ENCODE results near the gene TCAP. TPM values are rescaled to one million over a fixed set of nuclear protein-coding genes. Genes with fewer than 3 reads are reported as not detected.
"Not testable (repeated sequence)": the region's sequence is repeated elsewhere in the genome, so short reads cannot be mapped to it uniquely, and the experiment has no call there.

TCAP gene
- total RNA-seq, 1 donor from 2014 or later, result 4,965 TPM

DNA sequence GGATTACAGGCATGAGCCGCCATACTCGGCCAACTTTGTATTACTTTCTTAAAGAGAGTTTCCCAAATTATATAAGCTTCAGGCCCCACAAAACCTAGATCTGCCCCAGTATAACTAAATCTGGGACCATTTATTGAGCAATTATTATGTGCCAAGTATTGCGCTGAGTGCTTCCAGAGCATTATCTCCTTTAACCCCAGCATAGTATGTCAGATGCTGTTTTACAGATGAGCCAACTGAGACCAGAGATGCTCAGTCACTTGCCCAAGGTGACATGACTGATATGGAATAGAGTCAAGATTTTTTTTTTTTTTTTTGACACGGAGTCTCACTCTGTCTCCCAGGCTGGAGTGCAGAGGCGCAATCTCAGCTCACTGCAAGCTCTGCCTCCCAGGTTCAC is 32.8 kb downstream of the TCAP start:
- ATAC-seq, result no peak
- intact Hi-C loops (cut with micrococcal nuclease), result no loop called here
- no peak for DNase-seq

DNA sequence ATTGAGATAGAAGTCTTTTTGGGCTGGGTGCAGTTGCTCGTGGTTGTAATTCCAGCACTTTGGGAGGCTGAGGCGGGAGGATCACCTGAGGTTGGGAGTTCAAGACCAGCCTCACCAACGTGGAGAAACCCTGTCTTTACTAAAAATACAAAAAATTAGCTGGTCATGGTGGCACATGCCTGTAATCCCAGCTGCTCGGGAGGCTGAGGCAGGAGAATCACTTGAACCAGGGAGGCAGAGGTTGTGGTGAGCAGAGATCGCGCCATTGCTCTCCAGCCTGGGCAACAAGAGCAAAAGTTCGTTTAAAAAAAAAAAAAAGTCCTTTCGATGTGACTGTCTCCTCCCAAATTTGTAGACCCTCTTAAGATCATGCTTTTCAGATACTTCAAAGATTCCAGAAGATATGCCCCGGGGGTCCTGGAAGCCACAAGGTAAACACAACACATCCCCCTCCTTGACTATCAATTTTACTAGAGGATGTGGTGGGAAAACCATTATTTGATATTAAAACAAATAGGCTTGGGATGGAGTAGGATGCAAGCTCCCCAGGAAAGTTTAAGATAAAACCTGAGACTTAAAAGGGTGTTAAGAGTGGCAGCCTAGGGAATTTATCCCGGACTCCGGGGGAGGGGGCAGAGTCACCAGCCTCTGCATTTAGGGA is 34.1 kb downstream of the TCAP start:
- intact Hi-C loops (cut with micrococcal nuclease); ATAC-seq; DNase-seq: not testable (repeated sequence)

DNA sequence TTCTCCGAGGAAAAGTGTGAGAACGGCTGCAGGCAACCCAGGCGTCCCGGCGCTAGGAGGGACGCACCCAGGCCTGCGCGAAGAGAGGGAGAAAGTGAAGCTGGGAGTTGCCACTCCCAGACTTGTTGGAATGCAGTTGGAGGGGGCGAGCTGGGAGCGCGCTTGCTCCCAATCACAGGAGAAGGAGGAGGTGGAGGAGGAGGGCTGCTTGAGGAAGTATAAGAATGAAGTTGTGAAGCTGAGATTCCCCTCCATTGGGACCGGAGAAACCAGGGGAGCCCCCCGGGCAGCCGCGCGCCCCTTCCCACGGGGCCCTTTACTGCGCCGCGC is 34.6 kb downstream of the TCAP start, which contains the start of gene ERBB2:
Gene ERBB2 (plus strand): TSS at position 247 of the 330 bp plus-strand sequence. CDS start 175 bp downstream, outside the sequence.
- ATAC-seq (peak; percentile 88), DNase-seq (peak; percentile 77)
- intact Hi-C loops (cut with micrococcal nuclease), result no loop called here

DNA sequence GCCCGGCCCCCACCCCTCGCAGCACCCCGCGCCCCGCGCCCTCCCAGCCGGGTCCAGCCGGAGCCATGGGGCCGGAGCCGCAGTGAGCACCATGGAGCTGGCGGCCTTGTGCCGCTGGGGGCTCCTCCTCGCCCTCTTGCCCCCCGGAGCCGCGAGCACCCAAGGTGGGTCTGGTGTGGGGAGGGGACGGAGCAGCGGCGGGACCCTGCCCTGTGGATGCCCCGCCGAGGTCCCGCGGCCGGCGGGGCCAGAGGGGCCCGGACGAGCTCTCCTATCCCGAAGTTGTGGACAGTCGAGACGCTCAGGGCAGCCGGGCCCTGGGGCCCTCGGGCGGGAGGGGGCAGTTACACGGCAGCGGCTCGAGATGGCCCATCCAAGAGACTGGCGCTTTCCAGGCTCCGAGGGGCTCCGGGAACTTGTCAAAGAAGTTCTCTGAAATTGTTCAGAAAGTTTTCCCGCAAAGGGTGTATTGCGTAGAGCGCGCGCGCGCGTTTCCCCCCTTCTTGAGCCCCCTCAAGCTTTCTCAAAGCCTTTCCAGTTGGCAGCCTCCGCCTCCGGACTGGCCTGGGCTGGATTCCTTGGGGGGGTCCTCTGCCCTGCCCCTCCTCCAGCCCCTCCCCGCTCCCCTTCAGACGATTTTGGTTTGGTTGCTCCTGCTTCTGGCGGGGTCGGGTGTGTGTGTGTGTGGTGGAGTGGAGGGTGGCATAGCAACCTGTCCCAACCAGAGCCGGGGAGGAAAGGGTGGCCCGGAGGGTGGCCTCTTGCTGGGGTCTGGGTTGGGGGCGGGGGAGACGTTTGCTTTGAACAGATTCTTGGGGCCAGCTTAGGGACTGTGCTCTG is 35.2 kb downstream of the TCAP start:
- peak; percentile 61 for ATAC-seq
- intact Hi-C loops (cut with micrococcal nuclease), result no loop called here
- DNase-seq, result peak; percentile 46

DNA sequence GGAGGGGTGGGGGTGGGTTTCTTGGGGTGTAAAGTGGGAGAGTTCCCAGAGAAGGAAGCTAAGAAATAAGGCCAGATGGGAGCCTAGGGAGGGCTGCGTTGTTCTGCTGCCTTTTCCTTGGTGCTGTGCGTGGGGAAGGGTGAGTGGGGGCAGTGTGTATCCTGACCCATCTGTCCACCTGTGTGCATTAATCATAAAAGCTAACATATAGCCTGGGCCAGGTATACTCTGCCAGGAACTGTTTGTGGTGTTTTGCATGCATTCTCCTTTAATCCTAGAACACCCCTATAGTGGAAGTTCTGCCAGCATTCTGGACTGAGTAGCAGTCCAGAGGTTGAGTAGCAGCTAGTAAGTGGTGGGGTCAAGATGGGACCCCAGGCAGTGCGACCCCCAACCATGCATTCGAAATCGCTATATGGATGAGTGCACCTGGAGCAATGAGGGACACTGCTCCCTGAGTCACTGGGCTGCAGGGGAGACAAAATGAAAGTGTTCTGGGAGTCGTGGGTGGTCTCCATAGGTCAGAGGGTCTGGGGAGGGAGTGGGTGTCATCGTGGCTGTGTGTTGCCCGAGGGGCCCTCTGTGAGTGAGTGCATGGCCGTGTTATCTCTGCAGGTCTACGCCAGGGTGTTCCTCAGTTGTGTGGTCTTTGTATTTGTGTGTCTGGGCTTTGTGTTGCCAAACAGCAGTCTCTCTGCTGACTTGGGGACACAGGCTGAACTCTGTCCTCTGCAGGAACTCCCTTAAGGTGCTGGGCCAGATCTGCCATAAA is 36.0 kb downstream of the TCAP start:
- DNase-seq (no peak), ATAC-seq (no peak)
- intact Hi-C loops (cut with micrococcal nuclease), result no loop called here

DNA sequence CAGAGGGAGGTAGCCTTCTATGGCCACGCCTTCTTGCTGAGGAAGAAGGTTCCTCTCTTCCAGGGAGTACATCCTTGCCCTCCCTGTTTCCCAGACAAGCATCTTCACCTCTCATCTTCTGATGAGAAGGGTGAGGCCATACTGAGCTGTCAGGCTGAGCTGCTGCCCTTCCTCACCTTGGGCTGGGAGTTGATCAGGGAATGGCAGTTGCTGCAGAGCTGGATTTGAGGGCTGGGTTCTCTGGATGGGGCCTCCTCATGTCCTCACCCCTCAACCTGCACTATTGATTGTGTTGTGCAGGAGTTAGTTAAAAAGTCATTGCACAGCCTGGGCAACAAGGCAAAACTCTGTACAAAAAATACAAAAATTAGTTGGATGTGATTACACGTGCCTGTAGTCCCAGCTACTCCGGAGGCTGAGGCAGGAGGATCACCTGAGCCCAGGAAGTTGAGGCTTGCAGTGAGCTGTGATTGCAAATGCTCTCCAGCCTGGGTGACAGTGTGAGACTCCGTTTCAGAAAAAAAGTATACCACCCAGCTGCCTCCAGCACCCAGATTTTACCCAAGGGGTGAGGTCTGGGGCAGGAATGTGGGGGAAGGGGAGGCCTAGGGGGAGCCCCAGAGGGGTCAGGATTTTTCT is 36.8 kb downstream of the TCAP start:
- no peak for ATAC-seq
- DNase-seq, result no peak
- intact Hi-C loops (cut with micrococcal nuclease), result no loop called here

DNA sequence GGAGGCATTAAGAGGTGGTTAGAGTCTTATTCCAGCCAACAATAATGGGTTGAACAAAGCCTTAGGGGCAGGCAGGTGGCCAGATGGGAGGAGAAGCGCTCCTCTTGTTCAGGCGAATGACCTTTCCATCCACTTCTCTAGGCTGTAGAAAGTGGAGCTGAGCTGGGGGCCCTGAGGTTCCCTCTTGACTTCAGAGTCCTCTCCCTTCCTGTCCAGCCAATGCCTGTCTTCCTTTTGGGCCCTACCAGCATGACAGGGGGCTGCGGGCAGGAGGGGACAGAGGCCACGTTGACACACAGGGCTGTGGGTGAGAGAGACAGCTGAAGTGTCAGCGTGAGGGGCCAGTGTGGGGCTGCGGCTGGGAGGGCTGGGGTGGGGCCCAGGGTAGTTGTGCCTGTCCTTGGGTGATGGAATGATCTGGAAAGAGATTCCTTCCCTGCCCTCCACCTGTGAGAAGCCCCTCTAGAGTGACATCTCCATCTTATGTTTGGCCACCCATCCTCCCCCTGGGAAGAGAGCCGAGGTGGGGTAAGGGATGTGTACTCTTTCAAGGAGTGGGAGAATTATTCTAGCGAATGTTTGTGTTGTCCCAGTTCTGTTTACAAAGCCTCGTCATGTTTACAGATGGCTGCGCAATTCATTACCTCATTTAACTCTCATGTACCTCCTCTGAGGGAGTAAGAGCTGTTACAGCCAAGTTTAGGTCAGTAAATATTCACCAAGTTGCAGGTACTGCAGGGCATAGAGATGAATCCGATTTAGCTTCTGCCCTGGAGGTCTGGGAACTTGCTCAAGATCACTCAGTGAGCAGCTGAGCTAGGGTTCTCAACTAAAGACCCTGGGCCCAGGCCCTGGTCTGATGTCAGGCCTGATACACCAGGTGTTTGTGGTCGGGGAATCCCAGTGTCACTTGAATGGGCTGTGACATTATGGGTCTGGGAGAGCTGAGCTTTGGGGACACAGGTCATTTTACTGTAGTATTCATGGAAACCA is 38.0 kb downstream of the TCAP start:
- intact Hi-C loops (cut with micrococcal nuclease), result no loop called here
- DNase-seq (peak; percentile 35), ATAC-seq (peak; percentile 5)

DNA sequence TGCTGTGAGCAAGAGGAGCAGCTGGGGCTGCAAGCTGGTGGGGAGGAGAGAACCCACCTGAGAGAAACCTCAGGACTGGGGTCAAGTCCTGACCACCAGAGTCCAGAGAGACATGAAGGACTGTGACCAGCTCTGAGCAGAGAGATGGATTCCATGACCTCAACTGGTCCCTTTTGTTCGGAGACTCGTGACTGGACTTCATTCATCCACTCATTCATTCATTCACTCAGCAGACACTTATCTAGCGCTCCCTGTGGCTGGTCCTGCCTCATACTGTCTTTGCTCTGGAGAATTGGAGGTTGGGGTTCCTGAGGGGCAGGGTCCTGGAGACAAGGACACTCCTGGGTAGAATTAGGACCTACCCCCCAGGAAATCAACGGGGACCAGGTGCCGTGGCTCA is 38.8 kb downstream of the TCAP start:
- no peak for DNase-seq
- intact Hi-C loops (cut with micrococcal nuclease), result no loop called here
- no peak for ATAC-seq

DNA sequence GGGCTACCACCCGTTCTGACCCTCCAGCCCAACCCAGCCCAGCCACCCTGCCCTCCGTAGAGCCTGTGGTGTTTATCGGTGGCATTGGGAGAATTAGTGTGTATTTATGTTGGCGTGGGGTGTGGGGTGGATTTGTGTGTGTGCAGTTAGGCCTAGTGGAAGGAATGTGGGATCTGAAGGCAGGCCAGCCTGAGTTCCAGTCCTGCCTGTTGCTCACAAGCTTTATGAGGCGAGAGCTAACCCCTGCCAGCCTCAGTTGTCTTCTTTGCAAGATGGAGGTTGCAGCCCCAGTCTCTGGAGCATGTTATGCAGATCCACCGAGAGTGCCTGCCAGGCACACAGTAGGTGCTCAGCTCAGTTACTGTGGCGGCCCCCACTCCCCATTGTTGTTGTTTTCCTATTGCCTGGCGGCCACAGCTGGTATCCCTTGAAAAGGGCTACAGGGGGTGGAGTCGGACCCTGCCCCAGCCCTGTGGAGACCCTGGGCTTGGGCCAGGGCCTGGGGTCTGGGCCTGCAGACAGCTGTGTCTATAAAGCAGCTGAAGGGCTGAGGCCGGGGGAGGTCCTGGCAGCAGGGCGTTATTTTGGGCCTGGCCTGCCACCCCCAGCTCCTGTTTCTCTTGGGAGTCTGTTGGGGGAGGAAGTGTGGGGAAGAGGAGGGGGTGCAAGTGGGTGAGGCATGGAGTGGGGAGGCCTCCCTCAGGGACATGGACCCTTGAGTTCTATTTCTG is 39.8 kb downstream of the TCAP start:
- peak; percentile 33 for DNase-seq
- ATAC-seq, result peak; percentile 19
- intact Hi-C loops (cut with micrococcal nuclease), result no loop called here

DNA sequence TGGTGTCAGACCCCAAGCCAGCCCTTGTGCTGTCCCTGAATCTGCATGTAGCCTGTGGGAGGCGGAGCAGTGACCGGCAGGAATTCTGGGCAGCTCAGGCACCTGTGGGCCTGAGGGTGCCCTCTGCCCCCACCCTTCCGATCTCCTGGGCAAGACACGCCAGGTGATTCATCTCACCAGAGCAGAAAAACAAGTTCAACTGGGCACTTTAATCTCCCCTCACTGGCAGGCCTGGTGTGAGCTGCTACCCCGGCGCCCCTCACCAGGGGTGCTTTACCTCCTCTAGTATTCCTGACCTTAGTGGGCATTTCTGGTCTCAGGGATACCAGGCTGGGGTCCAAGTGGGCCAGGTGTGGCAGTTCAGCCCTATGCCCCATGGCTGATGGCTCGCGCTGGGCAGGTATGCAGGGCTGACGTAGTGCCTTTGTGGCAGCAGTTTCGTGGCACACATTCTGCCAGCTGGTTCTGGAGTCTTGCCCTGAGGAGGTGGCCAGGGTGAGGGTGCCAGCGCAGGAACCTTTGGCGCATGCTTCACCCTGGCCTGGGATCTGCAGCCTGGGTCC is 40.7 kb downstream of the TCAP start:
- peak; percentile 74 for DNase-seq
- ATAC-seq, result peak; percentile 80
- intact Hi-C loops (cut with micrococcal nuclease), result no loop called here

DNA sequence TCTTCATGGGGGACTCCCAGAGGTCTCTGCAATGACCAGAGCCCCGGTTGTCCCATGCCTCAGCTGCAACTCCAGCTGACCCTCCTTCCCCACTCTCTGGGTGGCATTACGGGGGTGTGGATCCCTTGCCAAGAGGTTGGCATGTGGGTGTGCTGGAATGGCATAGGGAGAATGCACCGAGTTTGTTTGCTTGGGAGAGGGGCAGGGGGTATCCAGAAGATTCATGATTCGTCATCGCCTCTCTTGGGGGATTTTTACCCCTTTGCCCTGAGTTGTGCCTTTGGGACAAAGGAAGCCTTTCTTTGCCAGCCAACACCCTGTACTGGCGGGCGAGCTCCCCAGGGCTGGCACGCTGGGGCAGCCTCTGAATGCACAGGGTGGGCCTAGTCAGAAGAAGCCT is 41.2 kb downstream of the TCAP start:
- no peak for DNase-seq
- intact Hi-C loops (cut with micrococcal nuclease), result no loop called here
- ATAC-seq, result no peak

DNA sequence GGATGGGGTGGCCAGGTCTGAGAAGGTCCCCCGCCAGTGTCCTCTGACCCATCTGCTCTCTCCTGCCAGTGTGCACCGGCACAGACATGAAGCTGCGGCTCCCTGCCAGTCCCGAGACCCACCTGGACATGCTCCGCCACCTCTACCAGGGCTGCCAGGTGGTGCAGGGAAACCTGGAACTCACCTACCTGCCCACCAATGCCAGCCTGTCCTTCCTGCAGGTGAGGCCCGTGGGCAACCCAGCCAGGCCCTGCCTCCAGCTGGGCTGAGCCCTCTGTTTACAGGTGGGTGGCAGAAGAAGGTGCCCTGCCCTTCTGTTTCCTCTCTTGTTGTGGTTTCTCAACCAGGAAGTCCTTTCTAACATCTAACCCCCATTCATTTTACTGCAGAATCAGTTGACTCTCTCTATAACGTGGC is 41.8 kb downstream of the TCAP start:
- DNase-seq (no peak), ATAC-seq (no peak)
- intact Hi-C loops (cut with micrococcal nuclease), result no loop called here

DNA sequence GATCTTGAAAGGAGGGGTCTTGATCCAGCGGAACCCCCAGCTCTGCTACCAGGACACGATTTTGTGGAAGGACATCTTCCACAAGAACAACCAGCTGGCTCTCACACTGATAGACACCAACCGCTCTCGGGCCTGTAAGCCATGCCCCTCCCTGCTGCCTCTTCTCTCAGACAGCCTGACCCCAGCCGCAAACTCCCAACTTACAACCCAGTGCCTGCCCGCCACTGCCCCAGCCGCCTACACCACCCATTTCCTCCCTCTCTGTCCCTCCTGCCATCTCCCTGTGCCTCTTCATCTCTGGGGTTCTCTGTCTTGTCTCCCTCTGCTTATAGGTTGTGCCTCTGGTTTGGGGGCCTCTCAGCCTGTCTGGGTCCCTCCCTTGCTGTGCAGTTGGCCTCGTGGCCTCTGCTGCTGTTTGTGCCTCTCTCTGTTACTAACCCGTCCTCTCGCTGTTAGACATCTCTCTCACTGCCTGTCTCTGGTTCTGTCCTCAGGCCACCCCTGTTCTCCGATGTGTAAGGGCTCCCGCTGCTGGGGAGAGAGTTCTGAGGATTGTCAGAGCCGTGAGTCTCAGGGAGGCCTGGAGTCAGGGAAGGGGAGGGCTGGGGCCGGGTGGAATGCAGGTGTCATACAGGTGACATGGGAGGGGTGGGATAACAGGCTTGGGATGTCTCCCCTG is 44.3 kb downstream of the TCAP start:
- intact Hi-C loops (cut with micrococcal nuclease), result no loop called here

DNA sequence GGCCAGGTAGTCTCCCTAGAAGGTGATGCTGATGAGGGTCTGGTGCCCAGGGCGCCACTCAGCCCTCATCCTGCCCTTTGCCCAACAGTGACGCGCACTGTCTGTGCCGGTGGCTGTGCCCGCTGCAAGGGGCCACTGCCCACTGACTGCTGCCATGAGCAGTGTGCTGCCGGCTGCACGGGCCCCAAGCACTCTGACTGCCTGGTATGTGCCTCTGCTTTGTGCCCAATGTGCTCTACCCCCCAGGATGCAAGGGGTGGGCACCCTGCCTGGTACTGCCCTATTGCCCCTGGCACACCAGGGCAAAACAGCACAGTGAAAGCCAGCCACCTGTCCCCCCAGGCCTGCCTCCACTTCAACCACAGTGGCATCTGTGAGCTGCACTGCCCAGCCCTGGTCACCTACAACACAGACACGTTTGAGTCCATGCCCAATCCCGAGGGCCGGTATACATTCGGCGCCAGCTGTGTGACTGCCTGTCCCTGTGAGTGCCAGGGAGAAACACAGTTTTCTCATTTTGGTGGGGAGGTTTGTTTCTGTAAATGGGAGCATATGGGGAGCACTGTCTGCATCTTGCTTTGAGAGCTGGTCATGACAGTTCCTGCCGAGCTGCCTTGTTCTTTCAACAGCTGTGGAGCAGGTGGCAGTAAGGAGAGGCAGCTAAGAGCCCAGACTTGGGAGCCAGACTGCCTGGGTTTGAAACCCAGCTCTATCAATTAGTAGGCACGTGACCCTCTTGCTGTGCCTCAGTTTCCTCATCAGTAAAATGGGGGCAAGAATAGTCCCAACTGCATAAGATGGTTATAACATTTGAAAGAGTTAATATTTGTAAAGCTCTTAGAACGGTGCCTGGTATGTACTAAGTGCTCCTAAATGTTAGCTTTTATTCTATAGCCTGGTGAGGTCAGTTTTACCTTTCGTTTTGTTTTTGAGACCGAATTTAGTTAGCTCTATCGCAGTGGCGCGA is 45.1 kb downstream of the TCAP start:
- DNase-seq (no peak), ATAC-seq (no peak)
- intact Hi-C loops (cut with micrococcal nuclease), result no loop called here

More for the DNA sequence above, 44.3 kb downstream of the TCAP start:
- ATAC-seq (no peak), DNase-seq (no peak)

DNA sequence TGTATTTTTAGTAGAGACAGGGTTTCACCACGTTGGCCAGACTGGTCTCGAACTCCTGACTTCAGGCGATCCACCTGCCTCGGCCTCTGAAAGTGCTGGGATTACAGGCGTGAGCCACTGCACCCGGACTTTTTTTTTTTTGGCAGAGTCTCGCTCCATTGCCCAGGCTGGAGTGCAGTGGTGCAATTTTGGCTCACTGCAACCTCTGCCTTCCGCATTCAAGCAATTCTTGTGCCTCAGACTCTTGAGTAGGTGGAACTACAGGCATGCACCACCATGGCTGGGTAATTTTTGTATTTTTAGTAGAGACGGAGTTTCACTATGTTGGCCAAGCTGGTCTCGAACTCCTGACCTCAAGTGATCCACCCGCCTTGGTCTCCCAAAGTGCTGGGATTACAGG is 45.9 kb downstream of the TCAP start:
- ATAC-seq; DNase-seq; intact Hi-C loops (cut with micrococcal nuclease): not testable (repeated sequence)

DNA sequence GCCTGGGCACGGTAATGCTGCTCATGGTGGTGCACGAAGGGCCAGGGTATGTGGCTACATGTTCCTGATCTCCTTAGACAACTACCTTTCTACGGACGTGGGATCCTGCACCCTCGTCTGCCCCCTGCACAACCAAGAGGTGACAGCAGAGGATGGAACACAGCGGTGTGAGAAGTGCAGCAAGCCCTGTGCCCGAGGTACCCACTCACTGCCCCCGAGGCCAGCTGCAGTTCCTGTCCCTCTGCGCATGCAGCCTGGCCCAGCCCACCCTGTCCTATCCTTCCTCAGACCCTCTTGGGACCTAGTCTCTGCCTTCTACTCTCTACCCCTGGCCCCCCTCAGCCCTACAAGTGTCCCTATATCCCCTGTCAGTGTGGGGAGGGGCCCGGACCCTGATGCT is 46.7 kb downstream of the TCAP start:
- no peak for ATAC-seq
- no peak for DNase-seq
- intact Hi-C loops (cut with micrococcal nuclease), result no loop called here

Data from left ventricle myocardium superior (tissue), 1 donor.